HG03442 (cell line): Measurements from ENCODE around the gene ST7L.
"Not testable (repeated sequence)": the region's sequence is repeated elsewhere in the genome, so short reads cannot be mapped to it uniquely, and the experiment has no call there.

Experiments
- ATAC-seq: cut with Tn5 transposase; IDR thresholded peaks from one replicate; pipeline ENCODE4 v1.9.1; 2021; ENCODE audit warnings: mild to moderate bottlenecking, moderate library complexity; ENCODE audit not compliant: unreplicated experiment

ST7L gene

DNA sequence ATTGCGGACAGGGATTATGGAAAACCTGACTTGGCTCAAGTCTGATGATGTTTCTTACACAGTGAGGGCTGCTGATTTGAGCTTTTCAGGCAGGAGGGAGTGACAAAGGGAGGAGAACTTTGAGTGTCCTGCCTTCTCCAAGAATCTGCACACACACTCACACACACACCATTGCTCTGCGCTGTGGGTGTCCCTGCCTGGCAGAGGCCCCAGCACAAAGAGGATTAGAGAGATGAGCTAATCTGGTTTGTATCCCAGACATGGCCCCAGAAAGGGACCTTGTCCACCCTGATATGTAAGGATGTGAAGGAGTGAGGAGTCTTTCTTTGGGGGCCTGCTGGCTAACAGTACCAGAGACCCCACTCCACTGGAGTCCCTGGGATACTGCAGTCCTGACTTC, 116.1 kb downstream of the ST7L start:
- ATAC-seq, result no peak

DNA sequence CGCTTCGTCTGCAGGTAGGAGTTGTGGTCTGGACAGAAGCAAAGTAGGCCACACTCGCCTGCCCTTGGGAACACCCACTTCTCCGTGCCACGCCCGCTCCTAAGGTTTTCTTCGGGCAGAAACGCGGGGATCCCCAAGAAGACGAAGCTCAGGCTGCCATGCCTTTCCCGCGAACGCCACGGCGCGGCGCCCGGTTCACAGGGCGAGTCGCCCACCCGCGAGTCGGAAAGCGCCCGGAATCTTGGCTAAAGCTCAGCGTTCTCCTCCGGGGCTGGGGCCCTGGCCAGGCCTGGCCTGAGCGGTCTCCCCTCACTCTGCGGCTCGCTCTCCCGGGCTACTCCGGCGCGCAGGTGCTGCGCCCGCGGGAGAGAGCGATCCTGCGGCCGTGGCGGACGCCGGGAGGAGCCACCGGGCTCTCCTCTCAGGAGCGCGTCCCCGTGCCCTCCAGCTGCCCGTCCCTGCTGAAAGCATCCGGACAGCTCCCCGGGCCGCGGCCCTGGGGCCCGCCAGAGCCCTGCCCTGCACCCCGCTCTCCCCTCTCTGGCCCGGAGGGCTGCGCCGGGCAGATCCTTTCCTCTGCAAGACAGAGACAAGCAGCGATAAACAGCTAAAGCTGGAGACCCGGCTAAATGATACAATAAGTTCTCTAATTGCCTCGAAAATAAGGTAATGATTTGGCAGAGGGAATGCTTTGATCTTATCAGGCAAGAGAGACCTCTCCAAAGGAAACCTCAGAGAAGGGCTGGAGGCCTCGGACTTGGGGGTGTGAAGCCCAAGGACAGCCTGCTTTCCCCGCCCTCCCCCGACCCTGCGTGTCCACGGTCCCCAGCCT, 116.9 kb downstream of the ST7L start:
- peak; percentile 49 for ATAC-seq

DNA sequence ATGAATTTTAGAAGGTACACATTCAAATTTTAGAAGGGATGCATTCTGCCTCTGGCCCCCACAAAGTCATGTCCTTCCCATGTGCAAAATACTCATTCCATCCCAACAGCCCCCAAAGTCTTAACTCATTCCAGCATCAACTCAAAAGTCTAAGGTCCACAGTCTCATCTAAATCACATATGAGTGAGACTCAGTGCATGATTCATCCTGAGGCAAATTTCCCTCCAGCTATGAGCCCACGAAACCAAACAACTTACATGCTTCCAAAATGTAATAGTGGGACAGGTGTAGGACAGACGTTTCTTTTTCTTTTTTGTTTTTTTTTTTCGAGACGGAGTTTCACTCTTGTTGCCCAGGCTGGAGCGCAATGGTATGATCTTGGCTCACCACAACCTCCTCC, 122.7 kb downstream of the ST7L start:
- ATAC-seq, result no peak

DNA sequence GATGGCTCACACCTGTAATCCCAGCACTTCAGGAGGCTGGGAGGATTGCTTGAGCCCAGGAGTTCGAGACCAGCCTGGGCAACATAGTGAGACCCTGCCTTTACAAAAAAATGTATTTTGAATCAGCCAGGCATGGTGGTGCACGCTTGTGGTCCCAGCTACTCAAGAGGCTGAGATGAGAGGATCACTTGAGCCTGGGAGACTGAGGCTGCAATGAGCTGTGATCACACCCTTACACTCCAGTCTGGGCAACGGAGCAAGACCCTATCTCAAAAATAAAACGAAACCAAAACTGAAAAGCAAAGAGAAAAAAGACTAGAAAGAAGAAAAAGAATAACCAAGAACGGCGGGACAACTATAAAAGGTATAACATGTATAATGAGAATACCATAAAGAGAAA, 125.6 kb downstream of the ST7L start:
- no peak for ATAC-seq

DNA sequence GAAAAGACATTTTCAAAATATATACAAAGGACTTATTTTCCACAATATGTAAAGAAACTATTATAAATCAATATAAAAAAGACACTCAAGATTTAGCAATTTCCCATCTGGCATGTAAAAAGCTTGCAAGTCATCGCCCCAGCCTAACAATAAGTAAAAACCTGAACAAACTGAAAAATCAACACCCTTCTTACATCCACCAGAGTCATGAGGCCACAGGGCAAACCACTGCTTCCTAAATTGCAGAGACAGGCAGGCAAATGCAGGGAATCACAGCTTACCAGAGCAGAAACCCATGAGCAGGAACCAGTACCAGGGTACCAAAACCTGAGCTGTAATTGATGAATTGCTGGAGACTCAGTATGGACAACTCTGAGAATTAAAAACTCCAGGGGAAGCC, 126.9 kb downstream of the ST7L start:
- no peak for ATAC-seq

DNA sequence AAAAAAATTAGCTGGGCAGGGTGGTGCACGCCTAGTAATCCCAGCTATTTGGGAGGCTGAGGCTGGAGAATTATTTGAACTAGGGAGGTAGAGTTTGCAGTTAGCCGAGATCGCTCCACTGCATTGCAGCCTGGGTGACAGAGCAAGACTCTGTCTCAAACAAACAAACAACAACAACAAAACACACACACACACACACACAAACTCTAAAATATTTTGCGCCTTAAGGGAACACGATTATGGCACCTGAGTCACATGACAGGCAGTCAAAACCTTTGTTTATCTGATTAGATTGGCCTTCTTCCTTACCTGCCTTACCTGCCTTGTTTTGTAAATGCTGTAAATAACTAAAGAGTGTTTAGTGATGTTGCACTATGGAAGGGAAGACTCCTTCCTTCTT, 130.8 kb downstream of the ST7L start:
- ATAC-seq, result no peak

DNA sequence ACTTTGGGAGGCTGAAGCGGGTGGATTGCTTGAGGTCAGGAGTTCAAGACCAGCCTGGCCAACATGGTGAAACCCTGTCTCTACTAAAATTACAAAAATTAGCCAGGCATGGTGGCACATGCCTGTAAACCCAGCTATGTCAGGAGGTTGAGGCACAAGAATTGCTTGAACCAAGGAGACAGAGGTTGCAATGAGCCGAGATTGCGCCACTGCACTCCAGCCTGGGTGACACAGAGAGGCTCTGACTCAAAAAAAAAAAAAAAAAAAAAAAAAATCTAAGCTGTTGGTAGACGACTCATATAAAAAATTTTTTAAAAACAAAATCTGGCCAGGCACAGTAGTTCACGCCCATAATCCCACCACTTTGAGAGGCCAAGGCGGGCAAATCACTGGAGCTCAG, 131.3 kb downstream of the ST7L start:
- not testable (repeated sequence) for ATAC-seq

DNA sequence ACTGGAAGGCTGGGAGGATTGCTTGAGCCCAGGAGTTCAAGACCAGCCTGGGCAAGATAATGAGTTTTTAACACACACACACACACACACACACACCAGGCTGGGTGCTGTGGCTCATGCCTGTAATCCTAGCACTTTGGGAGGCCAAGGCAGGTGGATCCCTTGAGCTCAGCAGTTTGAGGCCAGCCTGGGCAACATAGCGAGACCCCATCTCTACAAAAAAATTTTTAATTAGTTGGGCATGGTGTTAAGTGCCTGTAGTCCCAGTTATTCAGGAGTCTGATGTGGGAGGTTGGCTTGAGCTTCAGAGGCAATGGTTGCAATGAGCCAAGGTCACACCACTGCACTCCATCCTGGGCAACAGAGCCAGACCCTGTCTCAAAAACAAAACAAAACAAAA, 132.9 kb downstream of the ST7L start:
- not testable (repeated sequence) for ATAC-seq

DNA sequence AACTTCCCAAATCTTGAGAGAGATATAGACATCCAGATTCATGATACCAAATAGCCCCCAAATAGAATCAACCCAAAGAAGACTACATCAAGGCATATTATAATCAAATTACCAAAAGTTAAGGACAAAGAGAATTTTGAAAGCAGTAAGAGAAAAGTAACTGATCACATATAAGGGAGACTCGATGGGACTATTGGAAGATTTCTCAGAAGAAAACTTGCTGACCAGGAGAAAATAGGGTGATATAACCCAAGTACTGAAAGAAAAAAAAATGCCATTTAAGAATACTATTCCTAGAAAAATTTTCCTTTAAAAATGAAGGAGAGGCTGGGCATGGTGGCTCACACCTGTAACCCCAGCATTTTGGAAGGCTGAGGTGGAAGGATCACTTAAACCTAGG, 140.6 kb downstream of the ST7L start:
- no peak for ATAC-seq

DNA sequence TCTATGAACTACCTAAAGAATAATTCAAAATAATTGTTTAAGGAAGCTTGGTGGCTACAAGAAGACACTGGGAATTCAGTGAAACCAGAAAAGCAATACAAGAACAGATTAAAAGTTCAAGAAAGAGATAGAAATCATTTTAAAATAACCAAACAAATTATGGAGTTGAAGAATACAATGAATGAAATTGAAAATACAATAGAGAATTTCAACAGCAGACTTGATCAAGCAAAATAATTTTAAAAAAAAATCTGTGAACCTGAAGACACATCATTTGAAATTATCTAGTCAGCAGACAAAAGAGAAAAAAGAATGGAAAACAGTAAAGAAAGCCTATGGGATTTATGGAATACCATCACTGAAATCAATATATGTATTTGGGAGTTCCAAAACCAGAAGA, 141.4 kb downstream of the ST7L start:
- no peak for ATAC-seq
